Dendritic cell treated with granulocyte-macrophage colony-stimulating factor and Interleukin-4, amounts not matched to agents 40 ng/mL and 50 ng/mL, for 4 days (primary cell): ENCODE measurements around the gene FAM184A.
"Not testable (repeated sequence)": the region's sequence is repeated elsewhere in the genome, so short reads cannot be mapped to it uniquely, and the experiment has no call there.

Source experiments
- H3K27ac Mint-ChIP-seq: one replicate; pipeline ENCODE4 v1.8.0; 2022; ENCODE audit warnings: mild to moderate bottlenecking, mixed read lengths
- H3K27me3 Mint-ChIP-seq: one replicate; pipeline ENCODE4 v1.8.0; 2022; ENCODE audit warnings: mild to moderate bottlenecking, mixed read lengths
- H3K36me3 Mint-ChIP-seq: one replicate; pipeline ENCODE4 v1.8.0; 2022; ENCODE audit warnings: low read depth, mixed read lengths
- H3K4me1 Mint-ChIP-seq: one replicate; pipeline ENCODE4 v1.8.0; 2022; ENCODE audit warnings: low read depth, mixed read lengths
- H3K4me3 Mint-ChIP-seq: one replicate; pipeline ENCODE4 v1.8.0; 2022; ENCODE audit warnings: mild to moderate bottlenecking, moderate library complexity, mixed read lengths
- H3K9me3 Mint-ChIP-seq: one replicate; pipeline ENCODE4 v1.8.0; 2022; ENCODE audit warnings: mixed read lengths
- intact Hi-C: fragments of 100-400 bp; cut with micrococcal nuclease; formaldehyde crosslinking; loops from one replicate; pipeline ENCODE4 v1.15.0; 2022

The FAM184A gene

GRCh38 chr6:119110601-119111548 is 32.4 kb upstream of the FAM184A start:
- Mint-ChIP-seq H3K9me3 (no peaks in the 10 kb centered on the region), H3K36me3 (no peaks in the 10 kb centered on the region), H3K27ac (no peak overlapping the region), H3K4me3 (no peak overlapping the region), H3K27me3 (no peaks in the 10 kb centered on the region), H3K4me1 (peaks cover 14% of the 10 kb centered on the region)
- intact Hi-C loops = loop anchor here (1.0 kb wide), 1 partner anchor 148 kb away; no protein-coding TSS in a partner anchor

GRCh38 chr6:119109654-119110325 is 31.3 kb upstream of the FAM184A start:
- Mint-ChIP-seq H3K27ac (no peak overlapping the region), H3K4me1 (peaks cover 19% of the 10 kb centered on the region), H3K4me3 (no peak overlapping the region), H3K36me3 (no peaks in the 10 kb centered on the region), H3K9me3 (no peaks in the 10 kb centered on the region), H3K27me3 (no peaks in the 10 kb centered on the region)
- intact Hi-C loops = loop anchor here (1.0 kb wide), 1 partner anchor 146 kb away; no protein-coding TSS in a partner anchor

DNA sequence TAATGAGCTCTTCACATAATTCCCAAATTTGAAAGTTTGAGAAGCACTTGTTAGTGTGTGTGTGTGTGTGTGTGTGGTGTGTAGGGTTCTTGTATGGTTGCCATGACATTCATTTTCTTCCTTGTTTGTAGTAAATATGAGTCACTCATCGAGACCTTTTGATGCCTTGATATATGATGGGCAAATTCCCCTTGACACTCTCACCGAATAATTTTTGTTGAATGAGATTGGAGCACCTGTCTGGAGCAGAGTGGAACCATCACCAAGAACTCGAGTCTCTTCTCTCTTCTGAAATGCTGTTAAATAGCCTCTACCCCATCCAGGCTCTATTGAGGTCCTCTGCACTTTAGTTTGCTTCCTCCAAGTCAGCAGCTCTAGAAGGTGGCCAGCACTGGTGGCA is 29.6 kb upstream of the FAM184A start:
- Mint-ChIP-seq H3K9me3 (no peaks in the 10 kb centered on the region), H3K4me3 (no peak overlapping the region), H3K27me3 (no peaks in the 10 kb centered on the region), H3K36me3 (no peaks in the 10 kb centered on the region), H3K27ac (no peak overlapping the region), H3K4me1 (peaks cover 14% of the 10 kb centered on the region)
- intact Hi-C loops = no loop called here

DNA sequence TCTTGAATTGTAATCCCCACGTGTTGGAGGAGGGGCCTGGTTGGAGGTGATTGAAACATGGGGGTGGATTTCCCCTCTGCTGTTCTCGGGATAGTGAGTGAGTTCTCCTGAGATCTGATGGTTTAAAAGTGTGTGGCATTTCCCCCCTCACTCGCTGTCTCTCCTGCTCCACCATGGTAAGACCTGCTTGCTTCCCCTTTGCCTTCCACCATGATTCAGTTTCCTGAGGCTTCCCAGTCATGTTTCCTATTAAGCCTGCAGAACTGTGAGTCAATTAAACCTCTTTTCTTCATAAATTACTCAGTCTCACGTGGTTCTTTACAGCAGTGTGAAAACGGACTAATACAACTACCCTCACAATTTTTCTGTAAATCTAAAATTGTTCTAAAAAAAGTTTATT is 26.8 kb upstream of the FAM184A start:
- peaks cover 5% of the 10 kb centered on the region for H3K4me1 Mint-ChIP-seq
- intact Hi-C loops = no loop called here
- no peaks in the 10 kb centered on the region for H3K9me3 Mint-ChIP-seq
- H3K4me3 Mint-ChIP-seq = no peak overlapping the region
- H3K27me3 Mint-ChIP-seq = no peaks in the 10 kb centered on the region
- no peaks in the 10 kb centered on the region for H3K36me3 Mint-ChIP-seq
- no peak overlapping the region for H3K27ac Mint-ChIP-seq

GRCh38 chr6:119102901-119103300 is 24.4 kb upstream of the FAM184A start:
- intact Hi-C loops = no loop called here
- Mint-ChIP-seq H3K4me3 (no peak overlapping the region), H3K4me1 (peaks cover 5% of the 10 kb centered on the region), H3K27me3 (no peaks in the 10 kb centered on the region), H3K9me3 (no peaks in the 10 kb centered on the region), H3K36me3 (no peaks in the 10 kb centered on the region), H3K27ac (no peak overlapping the region)

DNA sequence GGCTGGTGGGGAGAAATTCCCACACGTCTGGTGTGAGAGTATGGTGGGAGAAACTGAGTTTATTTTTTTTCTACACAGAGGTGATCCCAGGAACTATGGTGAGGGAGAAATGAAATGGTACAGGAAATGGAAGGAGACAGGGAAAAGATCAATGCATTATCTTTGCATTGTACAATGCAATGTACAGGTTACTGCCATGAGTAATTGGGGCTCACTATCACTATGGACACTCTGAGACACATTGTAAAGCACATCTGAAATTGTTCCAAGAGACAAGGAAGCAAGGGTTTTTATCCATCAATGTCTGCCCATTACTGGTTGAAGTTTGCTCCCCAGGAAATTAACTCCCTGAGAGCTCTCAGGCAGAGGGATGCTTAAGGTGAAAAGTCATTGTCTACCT is 21.7 kb upstream of the FAM184A start:
- intact Hi-C loops = no loop called here
- Mint-ChIP-seq H3K36me3 (no peaks in the 10 kb centered on the region), H3K27ac (no peak overlapping the region), H3K9me3 (no peaks in the 10 kb centered on the region), H3K4me1 (peaks cover 10% of the 10 kb centered on the region), H3K4me3 (no peak overlapping the region), H3K27me3 (no peaks in the 10 kb centered on the region)

- H3K4me1 Mint-ChIP-seq, H3K27ac Mint-ChIP-seq, H3K4me3 Mint-ChIP-seq, H3K36me3 Mint-ChIP-seq, H3K9me3 Mint-ChIP-seq, intact Hi-C loops, H3K27me3 Mint-ChIP-seq: not testable (repeated sequence)
Observed at GRCh38 chr6:119097815-119098361, 19.4 kb upstream of the FAM184A start.

- Mint-ChIP-seq H3K27ac (no peak overlapping the region), H3K27me3 (peaks cover 5% of the 10 kb centered on the region), H3K4me1 (peaks cover 7% of the 10 kb centered on the region), H3K36me3 (no peaks in the 10 kb centered on the region), H3K4me3 (no peak overlapping the region), H3K9me3 (no peaks in the 10 kb centered on the region)
- intact Hi-C loops = no loop called here
Observed at GRCh38 chr6:119096721-119097565, 18.5 kb upstream of the FAM184A start.

DNA sequence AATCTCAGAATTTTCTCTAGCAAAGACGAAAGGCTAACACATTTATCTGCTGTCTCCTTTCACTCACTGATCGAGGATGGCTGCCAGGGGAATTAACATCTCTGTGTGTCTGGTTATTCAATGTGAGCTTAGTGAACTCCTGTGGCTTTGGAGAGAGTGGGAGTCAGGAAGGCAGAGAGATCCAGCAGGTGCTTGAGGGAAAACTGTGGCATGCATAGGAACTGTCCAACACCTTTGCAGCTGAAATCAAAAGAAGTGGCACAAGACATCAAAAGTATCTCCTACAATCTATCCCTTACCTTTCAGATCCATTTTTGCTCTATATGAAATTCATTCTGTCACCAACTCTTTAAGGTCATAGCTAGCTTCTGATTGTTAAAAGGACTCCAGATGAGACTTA is 11.8 kb upstream of the FAM184A start:
- Mint-ChIP-seq H3K27ac (no peak overlapping the region), H3K36me3 (no peaks in the 10 kb centered on the region), H3K4me1 (no peaks in the 10 kb centered on the region), H3K27me3 (peaks cover 5% of the 10 kb centered on the region), H3K9me3 (no peaks in the 10 kb centered on the region), H3K4me3 (no peak overlapping the region)
- intact Hi-C loops = no loop called here

- intact Hi-C loops = no loop called here
- Mint-ChIP-seq H3K4me3 (no peak overlapping the region), H3K27ac (no peak overlapping the region), H3K4me1 (no peaks in the 10 kb centered on the region), H3K36me3 (no peaks in the 10 kb centered on the region), H3K27me3 (peaks cover 9% of the 10 kb centered on the region), H3K9me3 (peaks cover 16% of the 10 kb centered on the region)
Observed at GRCh38 chr6:119084784-119085183, 6.3 kb upstream of the FAM184A start.

- intact Hi-C loops = no loop called here
- peaks cover 23% of the 10 kb centered on the region for H3K27me3 Mint-ChIP-seq
- peaks cover 5% of the 10 kb centered on the region for H3K36me3 Mint-ChIP-seq
- peaks cover 16% of the 10 kb centered on the region for H3K9me3 Mint-ChIP-seq
- H3K4me3 Mint-ChIP-seq = no peak overlapping the region
- no peak overlapping the region for H3K27ac Mint-ChIP-seq
- peaks cover 9% of the 10 kb centered on the region for H3K4me1 Mint-ChIP-seq
Observed at GRCh38 chr6:119083007-119083406, 4.5 kb upstream of the FAM184A start.

- Mint-ChIP-seq H3K27me3 (peaks cover 44% of the 10 kb centered on the region), H3K27ac (peak overlapping the region; percentile 73), H3K4me3 (peak overlapping the region; percentile 85), H3K4me1 (peaks cover 9% of the 10 kb centered on the region), H3K9me3 (peaks cover 16% of the 10 kb centered on the region), H3K36me3 (peaks cover 5% of the 10 kb centered on the region)
- intact Hi-C loops = loop anchor here (10.0 kb wide), 1 partner anchor 145 kb away; the partner anchor contains the start of gene MCM9
Observed at GRCh38 chr6:119079283-119079809, 882 bp upstream of the FAM184A start.

DNA sequence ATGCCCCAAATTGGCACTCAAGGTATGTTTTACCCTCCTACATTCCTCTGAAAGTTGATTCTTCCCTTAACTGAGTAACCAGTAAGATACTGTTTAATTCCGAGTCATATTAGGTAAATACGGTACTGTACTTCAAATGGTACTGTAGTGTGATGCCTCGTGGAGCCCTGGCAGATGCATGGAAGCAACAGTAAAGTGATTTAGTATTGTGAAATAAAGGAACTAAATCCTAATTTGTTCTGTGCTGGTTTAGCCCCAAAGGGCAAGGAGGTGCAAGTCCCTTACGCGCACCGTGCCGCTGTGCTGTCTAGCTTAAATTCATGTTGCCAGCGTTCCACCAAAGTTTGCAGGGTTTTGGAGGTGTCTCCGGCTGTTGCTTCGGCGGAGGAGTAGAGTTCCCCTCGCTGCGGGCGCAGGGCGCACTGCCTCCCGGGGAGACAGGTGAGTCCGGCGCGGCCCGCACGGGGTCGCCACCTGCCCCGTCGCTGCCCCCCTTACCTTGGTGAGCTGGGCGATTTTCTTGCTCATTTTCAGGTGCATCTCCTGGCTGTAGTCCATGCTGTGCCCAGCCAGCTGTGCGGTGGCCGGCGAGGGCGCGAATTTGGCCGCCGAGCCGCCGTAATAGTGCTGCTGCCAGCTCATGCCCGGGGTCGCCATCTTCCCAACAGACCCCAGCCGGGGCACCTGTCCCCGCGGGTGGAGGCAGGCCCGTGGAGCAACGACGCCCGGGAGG is 655 bp downstream of the FAM184A start:
- Mint-ChIP-seq H3K36me3 (peaks cover 5% of the 10 kb centered on the region), H3K4me3 (peak overlapping the region; percentile 85), H3K9me3 (peaks cover 1% of the 10 kb centered on the region), H3K27me3 (peaks cover 48% of the 10 kb centered on the region), H3K27ac (no peak overlapping the region), H3K4me1 (peaks cover 9% of the 10 kb centered on the region)
- intact Hi-C loops = loop anchor here (10.0 kb wide), 1 partner anchor 143 kb away; the partner anchor contains the start of gene MCM9
